Liver (tissue), 9 donors: Measurements from ENCODE around the gene CDC37L1. TPM values are rescaled to one million over a fixed set of nuclear protein-coding genes. Genes with fewer than 3 reads are reported as not detected.

Experiments used
- DNase-seq: peaks from one replicate; pipeline ENCODE4 v3.0.0-alpha.2; 2017; ENCODE audit warnings: low spot score
- H3K27ac ChIP-seq, 2 donors: one replicate each; pipeline ENCODE4 v1.7.0; 2013; ENCODE audit warnings: inconsistent platforms in 2 of 2, low read length in 2 of 2, control low read depth in 1 of 2, low read depth in 1 of 2, mild to moderate bottlenecking in 1 of 2
- H3K27me3 ChIP-seq, 4 donors: one replicate each; pipeline versions ENCODE4 v1.6.1 to v1.7.0; 2013; ENCODE audit warnings: low read length in 3 of 4, inconsistent platforms in 1 of 4, mild to moderate bottlenecking in 1 of 4, moderate library complexity in 1 of 4; ENCODE audit not compliant: control insufficient read depth in 4 of 4, insufficient read depth in 4 of 4
- H3K36me3 ChIP-seq, 4 donors: one replicate each; pipeline versions ENCODE4 v1.6.1 to v1.7.0; 2013; ENCODE audit warnings: low read length in 3 of 4, mild to moderate bottlenecking in 3 of 4, low read depth in 1 of 4, moderate library complexity in 1 of 4; ENCODE audit not compliant: control insufficient read depth in 4 of 4, insufficient read depth in 3 of 4
- H3K4me1 ChIP-seq, 4 donors: one replicate each; pipeline versions ENCODE4 v1.6.1 to v1.7.0; 2013; ENCODE audit warnings: low read length in 3 of 4, mild to moderate bottlenecking in 3 of 4, moderate library complexity in 1 of 4; ENCODE audit not compliant: control insufficient read depth in 4 of 4, insufficient read depth in 4 of 4
- H3K4me3 ChIP-seq, 3 donors: one replicate each; pipeline versions ENCODE4 v1.6.1 to v1.7.0; 2013; ENCODE audit warnings: low read length in 3 of 3, control low read depth in 1 of 3, low read depth in 1 of 3, mild to moderate bottlenecking in 1 of 3
- H3K9ac ChIP-seq, 2 donors: one replicate each; pipeline ENCODE4 v1.7.0; 2013; ENCODE audit warnings: low read length in 2 of 2, mild to moderate bottlenecking in 2 of 2, moderate library complexity in 2 of 2, control low read depth in 1 of 2, low read depth in 1 of 2
- H3K9me3 ChIP-seq, 4 donors: one replicate each; pipeline versions ENCODE4 v1.6.1 to v1.7.0; 2013; ENCODE audit warnings: low read length in 3 of 4; ENCODE audit not compliant: control insufficient read depth in 4 of 4
- ATF3 ChIP-seq: IDR thresholded peaks from 2 replicates; pipeline ENCODE4 v1.6.1; 2016; ENCODE audit warnings: antibody characterized with exemption
- CTCF ChIP-seq: fragments of 150-350 bp; IDR thresholded peaks from 2 replicates; pipeline ENCODE4 v1.5.1; 2017; ENCODE audit warnings: improper control_type of control experiment, low read depth, low read length; ENCODE audit not compliant: missing input control
- EGR1 ChIP-seq, 2 donors: IDR thresholded peaks; 2 replicates each; pipeline ENCODE4 v1.6.1; 2016 to 2018; ENCODE audit warnings: antibody characterized with exemption in 2 of 2, low read depth in 2 of 2
- FOXA1 ChIP-seq: IDR thresholded peaks from 2 replicates; pipeline ENCODE4 v1.6.1; 2016; ENCODE audit warnings: antibody characterized with exemption
- FOXA2 ChIP-seq: IDR thresholded peaks from 2 replicates; pipeline ENCODE4 v1.6.1; 2016; ENCODE audit warnings: antibody characterized with exemption
- GABPA ChIP-seq, 2 donors: IDR thresholded peaks in 1 of 2; conservative IDR thresholded peaks in 1 of 2; 2 replicates each; pipeline ENCODE4 v1.6.1; 2016; ENCODE audit warnings: antibody characterized with exemption in 2 of 2, mild to moderate bottlenecking in 1 of 2, moderate library complexity in 1 of 2
- HNF4A ChIP-seq, 2 donors: conservative IDR thresholded peaks; 2 replicates each; pipeline ENCODE4 v1.6.1; 2016; ENCODE audit warnings: antibody characterized with exemption in 2 of 2, mild to moderate bottlenecking in 2 of 2
- HNF4G ChIP-seq: IDR thresholded peaks from 2 replicates; pipeline ENCODE4 v1.6.1; 2016; ENCODE audit warnings: antibody characterized with exemption
- JUND ChIP-seq, 2 donors: IDR thresholded peaks; 2 replicates each; pipeline ENCODE4 v1.6.1; 2016; ENCODE audit warnings: antibody characterized with exemption in 2 of 2
- MAX ChIP-seq: IDR thresholded peaks from 2 replicates; pipeline ENCODE4 v1.6.1; 2016; ENCODE audit warnings: antibody characterized with exemption
- NR2F2 ChIP-seq: IDR thresholded peaks from 2 replicates; pipeline ENCODE4 v1.6.1; 2016; ENCODE audit warnings: antibody characterized with exemption
- RAD21 ChIP-seq, 2 donors: IDR thresholded peaks; 2 replicates each; pipeline ENCODE4 v1.6.1; 2016; ENCODE audit warnings: antibody characterized with exemption in 2 of 2, mild to moderate bottlenecking in 2 of 2
- REST ChIP-seq: IDR thresholded peaks from 2 replicates; pipeline ENCODE4 v1.6.1; 2016; ENCODE audit warnings: antibody characterized with exemption, mild to moderate bottlenecking
- RXRA ChIP-seq, 2 donors: IDR thresholded peaks; 2 replicates each; pipeline ENCODE4 v1.6.1; 2017 to 2018; ENCODE audit warnings: antibody characterized with exemption in 2 of 2, mild to moderate bottlenecking in 1 of 2
- SP1 ChIP-seq: IDR thresholded peaks from 2 replicates; pipeline ENCODE4 v1.6.1; 2018; ENCODE audit warnings: antibody characterized with exemption, mild to moderate bottlenecking
- TAF1 ChIP-seq: conservative IDR thresholded peaks from 2 replicates; pipeline ENCODE4 v1.6.1; 2016; ENCODE audit warnings: antibody characterized with exemption, mild to moderate bottlenecking
- YY1 ChIP-seq: IDR thresholded peaks from 2 replicates; pipeline ENCODE4 v1.6.1; 2016; ENCODE audit warnings: antibody characterized with exemption, mild to moderate bottlenecking
- ZBTB33 ChIP-seq: IDR thresholded peaks from 2 replicates; pipeline ENCODE4 v1.6.1; 2016; ENCODE audit warnings: antibody characterized with exemption
- WGBS: extraction: QIAGEN DNeasy Blood & Tissue Kit; methylation state at CpG from one replicate; pipeline ENCODE4 v1.1.7; 2013; 5-methylcytosine and 5-hydroxymethylcytosine counted together
- polyA plus RNA-seq, 2 donors: library from polyadenylated mRNA; stranded (reverse) in 1 of 2; unstranded in 1 of 2; fragments of 200-250 nt in 1 of 2; fragments of >200 nt in 1 of 2; fragmentation: Nextera tagmentation in 1 of 2; extraction: Ambion mirVana in 1 of 2; gene quantifications; one replicate each; pipeline versions ENCODE4 v1.2.1 to v1.2.3, GENCODE V29; 2013 to 2015
- total RNA-seq, 2 donors: library from RNA; depleted of rRNA; stranded (reverse); fragments of >200 nt; gene quantifications; one replicate each; pipeline ENCODE4 v1.2.3, GENCODE V29; 2014
- donor health status: healthy.
- donor health status: healthy.
- donor health status: healthy.
- donor health status: healthy.
- donor health status: healthy.

Gene CDC37L1
- total and polyA plus RNA-seq, 4 donors, result 11.3 to 32.8 (median 19.4) TPM

GRCh38 chr9:4755026-4755609 lies 75.7 kb downstream of the CDC37L1 start:
- no peak overlapping the region for H3K27ac ChIP-seq
- no peaks in the 10 kb centered on the region for H3K9me3 ChIP-seq
- no peak overlapping the region for H3K4me3 ChIP-seq
- no peaks in the 10 kb centered on the region for H3K27me3 ChIP-seq
- H3K36me3 ChIP-seq, result no peaks in the 10 kb centered on the region
- H3K9ac ChIP-seq, result no peak overlapping the region
- no peaks in the 10 kb centered on the region for H3K4me1 ChIP-seq
- DNase-seq, result no peak
- WGBS, result 71% methylated on average over 5 of the region's 5 CpGs
- TF ChIP-seq FOXA1 (no peak), HNF4A (conservative IDR thresholded peaks at IDR 0.05) (no peak), REST (no peak), EGR1 (IDR thresholded peaks at IDR 0.05; ENCODE audit: low read depth in 2 of 2) (no peak), MAX (no peak), YY1 (no peak), ZBTB33 (no peak), RXRA (IDR thresholded peaks at IDR 0.05) (no peak), TAF1 (no peak), ATF3 (no peak), HNF4G (no peak), SP1 (no peak), FOXA2 (no peak), GABPA (IDR thresholded peaks at IDR 0.05 in 1 of 2, conservative IDR thresholded peaks at IDR 0.05 in 1 of 2) (no peak), CTCF (no peak), RAD21 (IDR thresholded peaks at IDR 0.05) (no peak), NR2F2 (no peak), JUND (IDR thresholded peaks at IDR 0.05) (no peak)
